HG03108 (cell line): ENCODE data around the gene RNF114.
"Not testable (repeated sequence)": the region's sequence is repeated elsewhere in the genome, so short reads cannot be mapped to it uniquely, and the experiment has no call there.

Experiments
- ATAC-seq: cut with Tn5 transposase; IDR thresholded peaks from one replicate; pipeline ENCODE4 v1.9.1; 2021; ENCODE audit warnings: moderate library complexity; ENCODE audit not compliant: unreplicated experiment

The RNF114 gene

GRCh38 chr20:49961413-49961812 lies 25.2 kb downstream of the RNF114 start:
- ATAC-seq = no peak

GRCh38 chr20:49964964-49965780 lies 29.0 kb downstream of the RNF114 start:
- no peak for ATAC-seq

- ATAC-seq = no peak
Observed at GRCh38 chr20:49965781-49966305, 29.6 kb downstream of the RNF114 start.

GRCh38 chr20:49966861-49967260 lies 30.7 kb downstream of the RNF114 start:
- no peak for ATAC-seq

- ATAC-seq = no peak
Observed at GRCh38 chr20:49969234-49969633, 33.0 kb downstream of the RNF114 start.

- no peak for ATAC-seq
Observed at GRCh38 chr20:49969946-49970345, 33.7 kb downstream of the RNF114 start.

GRCh38 chr20:49970498-49970897 lies 34.3 kb downstream of the RNF114 start:
- ATAC-seq = no peak

- ATAC-seq = no peak
Observed at GRCh38 chr20:49973981-49974380, 37.8 kb downstream of the RNF114 start.

GRCh38 chr20:49976542-49976941 lies 40.3 kb downstream of the RNF114 start:
- ATAC-seq = no peak

- ATAC-seq = not testable (repeated sequence)
Observed at GRCh38 chr20:49977740-49978139, 41.5 kb downstream of the RNF114 start.

GRCh38 chr20:49978685-49979029 lies 42.5 kb downstream of the RNF114 start:
- no peak for ATAC-seq

GRCh38 chr20:49979030-49979832 lies 43.0 kb downstream of the RNF114 start:
- no peak for ATAC-seq

GRCh38 chr20:49980140-49981008 lies 44.2 kb downstream of the RNF114 start:
- no peak for ATAC-seq

- ATAC-seq = no peak
Observed at GRCh38 chr20:49981218-49982071, 45.2 kb downstream of the RNF114 start.

- no peak for ATAC-seq
Observed at GRCh38 chr20:49982072-49982345, 45.8 kb downstream of the RNF114 start.

GRCh38 chr20:49982346-49983122 lies 46.3 kb downstream of the RNF114 start, which contains the start of gene SNAI1:
TSS of gene SNAI1 (plus strand) at chr20:49982980. CDS start at chr20:49983060, 80 bp downstream.
- ATAC-seq = peak; percentile 60

GRCh38 chr20:49983123-49983847 lies 47.1 kb downstream of the RNF114 start:
- ATAC-seq = no peak

GRCh38 chr20:49983848-49984408 lies 47.7 kb downstream of the RNF114 start:
- ATAC-seq = no peak
